HEK293 (cell line): ENCODE results near the gene DENND1A.
A peak's percentile ranks its signal among the peaks of the same experiment; 100 is the strongest.

Experiments
- CTCF ChIA-PET: fragments of 350-600 bp; formaldehyde crosslinking; extraction: SDS; loops from one replicate; lab custom pipeline; 2021; ENCODE audit warnings: antibody characterized with exemption; lab: Yijun Ruan, JAX
- POLR2A ChIA-PET: fragments of 300-600 bp; formaldehyde crosslinking; extraction: SDS; loops from one replicate; lab custom pipeline; 2020; ENCODE audit warnings: antibody characterized with exemption, inconsistent platforms; lab: Yijun Ruan, JAX
- H3K27ac ChIP-seq: fragments of 200-500 bp; sonication (Bioruptor generic); 2 replicates; pipeline ENCODE4 v1.5.1; 2014; ENCODE audit warnings: low read depth, low read length, control low read depth, inconsistent platforms; ENCODE audit errors: extremely low read depth
- H3K36me3 ChIP-seq, 2 experiments: fragments of 200-500 bp in 1 of 2; sonication (Bioruptor generic) in 1 of 2; 1 replicate in 1 of 2; 2 replicates in 1 of 2; pipeline ENCODE4 v1.5.1; 2014 to 2017; ENCODE audit warnings: inconsistent platforms in 2 of 2, low read length in 2 of 2; ENCODE audit not compliant: control insufficient read depth in 2 of 2, insufficient read depth in 1 of 2
- H3K4me1 ChIP-seq: fragments of 200-500 bp; sonication (Bioruptor generic); 2 replicates; pipeline ENCODE4 v1.5.1; 2014; ENCODE audit warnings: mild to moderate bottlenecking, low read length, inconsistent platforms; ENCODE audit not compliant: control insufficient read depth, insufficient read depth
- H3K4me3 ChIP-seq: 2 replicates; pipeline ENCODE4 v1.5.1; 2011; ENCODE audit warnings: low read depth, mild to moderate bottlenecking, control low read depth, low read length, moderate library complexity
- H3K9me3 ChIP-seq: fragments of 200-500 bp; sonication (Bioruptor generic); 2 replicates; pipeline ENCODE4 v1.5.1; 2014; ENCODE audit warnings: low read depth, low read length, inconsistent platforms; ENCODE audit not compliant: control insufficient read depth, insufficient read depth
- HOXD13 ChIP-seq: sonication (generic); formaldehyde crosslinking; IDR thresholded peaks from 2 replicates; pipeline ENCODE4 v1.8.0; 2022; ENCODE audit warnings: missing genetic modification reagents, borderline replicate concordance
- SCRT2 ChIP-seq: fragments of 450-650 bp; formaldehyde crosslinking; IDR thresholded peaks from 2 replicates; pipeline ENCODE4 v1.5.1; 2016; ENCODE audit warnings: missing biosample characterization, missing genetic modification characterization
- ZBTB20 ChIP-seq: fragments of 450-650 bp; formaldehyde crosslinking; IDR thresholded peaks from 2 replicates; pipeline ENCODE4 v1.5.1; 2016; ENCODE audit warnings: missing biosample characterization, missing genetic modification characterization
- ZFP69B ChIP-seq: fragments of 450-650 bp; formaldehyde crosslinking; IDR thresholded peaks from 2 replicates; pipeline ENCODE4 v1.5.1; 2016; ENCODE audit warnings: missing biosample characterization, missing genetic modification characterization
- ZNF10 ChIP-seq: fragments of 450-650 bp; formaldehyde crosslinking; IDR thresholded peaks from 2 replicates; pipeline ENCODE4 v1.5.1; 2017; ENCODE audit warnings: missing biosample characterization, missing genetic modification characterization
- ZNF112 ChIP-seq: fragments of 450-650 bp; formaldehyde crosslinking; IDR thresholded peaks from 2 replicates; pipeline ENCODE4 v1.5.0; 2017; ENCODE audit warnings: missing biosample characterization, missing genetic modification characterization
- ZNF146 ChIP-seq: fragments of 450-650 bp; formaldehyde crosslinking; IDR thresholded peaks from 2 replicates; pipeline ENCODE4 v1.5.1; 2016; ENCODE audit warnings: missing biosample characterization, missing genetic modification characterization
- ZNF16 ChIP-seq: fragments of 450-650 bp; formaldehyde crosslinking; IDR thresholded peaks from 2 replicates; pipeline ENCODE4 v1.5.1; 2016; ENCODE audit warnings: low read depth, missing biosample characterization, missing genetic modification characterization
- ZNF169 ChIP-seq: fragments of 450-650 bp; formaldehyde crosslinking; IDR thresholded peaks from 2 replicates; pipeline ENCODE4 v1.5.1; 2016; ENCODE audit warnings: missing biosample characterization, missing genetic modification characterization
- ZNF202 ChIP-seq: fragments of 450-650 bp; formaldehyde crosslinking; IDR thresholded peaks from 2 replicates; pipeline ENCODE4 v1.5.1; 2016; ENCODE audit warnings: missing biosample characterization, missing genetic modification characterization, borderline replicate concordance
- ZNF239 ChIP-seq: fragments of 450-650 bp; formaldehyde crosslinking; IDR thresholded peaks from 2 replicates; pipeline ENCODE4 v1.5.1; 2016; ENCODE audit warnings: missing biosample characterization, missing genetic modification characterization
- ZNF558 ChIP-seq: fragments of 450-650 bp; formaldehyde crosslinking; IDR thresholded peaks from 2 replicates; pipeline ENCODE4 v1.5.1; 2016; ENCODE audit warnings: missing biosample characterization, missing genetic modification characterization
- ZNF623 ChIP-seq: fragments of 450-650 bp; formaldehyde crosslinking; IDR thresholded peaks from 2 replicates; pipeline ENCODE4 v1.5.1; 2016; ENCODE audit warnings: missing biosample characterization, missing genetic modification characterization
- ZNF768 ChIP-seq: fragments of 450-650 bp; formaldehyde crosslinking; IDR thresholded peaks from 2 replicates; pipeline ENCODE4 v1.5.1; 2018; ENCODE audit warnings: missing biosample characterization, mild to moderate bottlenecking, missing genetic modification characterization
- ZNF776 ChIP-seq: fragments of 450-650 bp; formaldehyde crosslinking; IDR thresholded peaks from 2 replicates; pipeline ENCODE4 v1.5.0; 2017; ENCODE audit warnings: missing biosample characterization, missing genetic modification characterization, borderline replicate concordance
- ZSCAN16 ChIP-seq: fragments of 450-650 bp; formaldehyde crosslinking; IDR thresholded peaks from 2 replicates; pipeline ENCODE4 v1.5.1; 2016; ENCODE audit warnings: missing biosample characterization, missing genetic modification characterization
- TF ChIP-seq, protein P1 (sequence below): fragments of 450-650 bp; formaldehyde crosslinking; optimal IDR thresholded peaks from 2 replicates; pipeline ENCODE3; 2016; ENCODE audit warnings: missing biosample characterization, mild to moderate bottlenecking, missing genetic modification characterization
- TF ChIP-seq, protein P2 (sequence below): fragments of 450-650 bp; formaldehyde crosslinking; IDR thresholded peaks from 2 replicates; pipeline ENCODE4 v1.5.1; 2016; ENCODE audit warnings: missing biosample characterization, missing genetic modification characterization
- TF ChIP-seq, protein P3 (sequence below): fragments of 450-650 bp; formaldehyde crosslinking; IDR thresholded peaks from 2 replicates; pipeline ENCODE4 v1.5.1; 2016; ENCODE audit warnings: missing biosample characterization, missing genetic modification characterization, borderline replicate concordance

DENND1A gene

DNA sequence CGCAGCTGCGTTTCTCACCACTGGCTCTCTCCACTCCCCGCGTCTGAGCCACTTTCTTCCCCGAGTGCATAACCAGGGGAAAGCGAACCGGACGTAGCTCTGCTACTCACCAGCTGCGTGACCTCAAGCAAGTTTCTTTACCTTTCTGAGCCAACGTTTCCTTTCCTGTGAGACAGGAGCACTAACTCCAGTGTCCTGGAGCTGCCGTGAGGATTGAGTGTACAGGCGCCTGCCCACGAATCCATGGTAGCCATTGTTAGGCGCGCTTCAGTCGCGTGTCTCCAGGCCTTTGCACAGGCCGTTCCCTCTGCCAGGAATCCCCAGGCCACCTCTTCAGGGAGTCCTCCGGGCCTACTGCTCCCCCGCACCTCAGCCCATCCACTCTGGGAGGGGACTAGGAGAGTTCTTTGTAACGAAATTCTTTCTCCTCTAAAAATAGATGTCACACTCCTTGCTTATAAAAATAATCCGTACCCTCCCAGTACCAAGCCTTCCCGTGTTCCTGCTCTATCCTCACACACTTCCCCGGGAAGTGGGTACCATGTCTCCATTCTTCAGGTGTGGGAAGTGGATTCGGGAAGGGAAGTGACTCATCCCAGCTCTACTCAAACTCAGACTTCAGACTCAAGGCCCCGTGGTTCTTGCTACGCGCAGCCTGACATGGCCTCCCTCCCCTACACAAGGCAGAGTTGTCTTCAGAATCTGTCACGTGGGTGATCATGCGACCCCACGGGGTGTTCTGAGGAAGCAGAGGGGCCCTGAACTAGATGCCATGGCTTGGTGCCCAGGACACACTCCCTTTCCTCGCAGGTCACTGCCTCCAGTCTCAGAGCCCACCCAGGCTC lies 590.0 kb downstream of the DENND1A start:
- Histone ChIP-seq H3K9me3 (no peaks in the 10 kb centered on the region), H3K27ac (no peak overlapping the region), H3K4me3 (no peak overlapping the region), H3K36me3 (no peaks in the 10 kb centered on the region), H3K4me1 (no peaks in the 10 kb centered on the region)
- ChIA-PET POLR2A (no interaction called here), CTCF (interaction anchor here (0.6 to 3.0 kb wide), 4 partner anchors 8 to 1457 kb away, joined by 3 to 12 read pairs (median 8); no protein-coding TSS in a partner anchor)
- TF ChIP-seq ZNF112 (tag by site-specific recombination): no peak
- peak; percentile 84 for TF ChIP-seq SCRT2 (tag by site-specific recombination)
- peak; percentile 10; the same call in 1 of the 2 replicates for TF ChIP-seq ZNF623 (tag by site-specific recombination)

DNA sequence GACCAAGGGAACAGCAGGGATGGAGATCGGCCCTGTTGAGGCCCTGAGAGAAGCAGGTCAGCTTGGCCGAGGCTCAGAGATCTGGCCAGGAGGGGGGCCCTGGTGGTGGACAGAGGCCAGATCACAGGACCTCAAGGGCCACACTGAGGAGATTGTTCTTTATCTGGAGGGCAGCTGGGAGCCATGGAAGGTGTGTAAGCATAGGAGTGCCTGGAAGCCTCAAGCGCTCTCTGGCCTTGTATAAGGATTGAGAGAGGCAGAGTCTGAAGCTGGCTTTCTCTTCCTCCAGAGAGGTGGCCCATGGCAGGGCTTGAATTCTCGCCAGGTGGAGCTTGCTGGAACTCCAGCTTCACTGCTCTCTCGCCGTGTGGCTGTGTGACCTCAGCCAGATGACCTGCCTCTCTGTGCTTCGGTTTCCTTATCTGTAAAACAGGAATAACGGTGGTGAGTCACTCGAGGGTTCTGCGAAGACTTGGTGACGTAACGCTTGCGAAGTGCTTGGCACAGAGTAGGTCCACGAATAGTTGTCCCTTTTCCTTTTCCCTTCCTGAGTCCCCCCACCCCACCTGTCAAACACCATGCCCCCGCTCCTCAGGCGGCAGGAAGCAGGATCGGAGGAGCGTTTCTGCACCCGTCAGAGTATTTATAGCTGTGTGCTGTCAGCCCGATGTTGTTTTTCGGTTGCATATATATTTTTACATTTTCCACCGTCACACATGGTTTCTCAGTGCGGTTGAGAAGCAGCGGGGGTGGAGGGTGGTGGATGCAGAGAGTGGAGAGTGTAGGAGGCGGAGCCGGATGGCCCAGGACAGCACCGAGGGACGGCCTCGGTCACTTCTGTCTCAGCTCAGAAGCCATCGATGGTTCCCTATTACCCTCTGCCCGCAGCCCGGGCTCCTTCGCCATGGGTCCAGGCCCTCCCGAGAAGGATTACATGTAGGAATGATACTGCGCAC lies 590.9 kb downstream of the DENND1A start:
- TF ChIP-seq ZFP69B (no peak), ZNF169 (no peak), ZNF16 (tag by site-specific recombination) (peak; percentile 76), ZNF768 (tag by site-specific recombination) (peak; percentile 74; the same call in 1 of the 2 replicates)
- H3K4me3 ChIP-seq: no peak overlapping the region

DNA sequence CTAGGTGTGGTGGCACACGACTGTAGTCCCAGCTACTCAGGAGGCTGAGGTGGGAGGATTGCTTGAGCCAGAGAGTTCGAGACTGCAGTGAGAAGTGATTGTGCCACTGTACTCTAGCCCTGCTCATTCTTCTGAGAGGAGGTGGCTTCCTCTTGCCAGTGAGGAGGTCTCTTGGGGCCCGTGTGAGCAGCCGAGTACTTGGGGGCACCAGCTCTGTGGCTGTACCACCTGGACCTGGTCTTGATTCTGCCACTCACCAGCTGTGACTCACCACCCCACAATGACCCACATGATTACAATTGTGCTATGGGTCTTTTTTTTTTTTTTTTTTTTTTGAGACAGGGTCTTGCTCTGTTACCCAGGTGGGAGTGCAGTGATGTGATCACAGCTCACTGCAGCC lies 592.0 kb downstream of the DENND1A start:
- no peak overlapping the region for H3K4me3 ChIP-seq
- no peak overlapping the region for H3K27ac ChIP-seq
- no peaks in the 10 kb centered on the region for H3K36me3 ChIP-seq
- ChIA-PET CTCF (interaction anchor here (0.7 to 3.0 kb wide), 3 partner anchors 12 to 206 kb away, joined by 3 to 11 read pairs (median 3); partner anchors contain the start of gene CRB2), POLR2A (no interaction called here)
- TF ChIP-seq ZNF776 (tag by site-specific recombination) (no peak), ZNF239 (no peak), SCRT2 (tag by site-specific recombination) (no peak), ZSCAN16 (tag by site-specific recombination) (no peak), ZNF558 (tag by site-specific recombination) (no peak), ZNF623 (tag by site-specific recombination) (no peak), ZNF10 (no peak), ZNF202 (tag by site-specific recombination) (no peak), ZBTB20 (tag by site-specific recombination) (no peak), ZNF146 (no peak), HOXD13 (CRISPR knock-in tag) (no peak)
- TF ChIP-seq, protein P1, sequence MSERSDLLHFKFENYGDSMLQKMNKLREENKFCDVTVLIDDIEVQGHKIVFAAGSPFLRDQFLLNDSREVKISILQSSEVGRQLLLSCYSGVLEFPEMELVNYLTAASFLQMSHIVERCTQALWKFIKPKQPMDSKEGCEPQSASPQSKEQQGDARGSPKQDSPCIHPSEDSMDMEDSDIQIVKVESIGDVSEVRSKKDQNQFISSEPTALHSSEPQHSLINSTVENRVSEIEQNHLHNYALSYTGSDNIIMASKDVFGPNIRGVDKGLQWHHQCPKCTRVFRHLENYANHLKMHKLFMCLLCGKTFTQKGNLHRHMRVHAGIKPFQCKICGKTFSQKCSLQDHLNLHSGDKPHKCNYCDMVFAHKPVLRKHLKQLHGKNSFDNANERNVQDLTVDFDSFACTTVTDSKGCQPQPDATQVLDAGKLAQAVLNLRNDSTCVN (tag by site-specific recombination): no peak
- TF ChIP-seq, protein P2, sequence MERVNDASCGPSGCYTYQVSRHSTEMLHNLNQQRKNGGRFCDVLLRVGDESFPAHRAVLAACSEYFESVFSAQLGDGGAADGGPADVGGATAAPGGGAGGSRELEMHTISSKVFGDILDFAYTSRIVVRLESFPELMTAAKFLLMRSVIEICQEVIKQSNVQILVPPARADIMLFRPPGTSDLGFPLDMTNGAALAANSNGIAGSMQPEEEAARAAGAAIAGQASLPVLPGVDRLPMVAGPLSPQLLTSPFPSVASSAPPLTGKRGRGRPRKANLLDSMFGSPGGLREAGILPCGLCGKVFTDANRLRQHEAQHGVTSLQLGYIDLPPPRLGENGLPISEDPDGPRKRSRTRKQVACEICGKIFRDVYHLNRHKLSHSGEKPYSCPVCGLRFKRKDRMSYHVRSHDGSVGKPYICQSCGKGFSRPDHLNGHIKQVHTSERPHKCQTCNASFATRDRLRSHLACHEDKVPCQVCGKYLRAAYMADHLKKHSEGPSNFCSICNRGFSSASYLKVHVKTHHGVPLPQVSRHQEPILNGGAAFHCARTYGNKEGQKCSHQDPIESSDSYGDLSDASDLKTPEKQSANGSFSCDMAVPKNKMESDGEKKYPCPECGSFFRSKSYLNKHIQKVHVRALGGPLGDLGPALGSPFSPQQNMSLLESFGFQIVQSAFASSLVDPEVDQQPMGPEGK (tag by site-specific recombination): no peak
- TF ChIP-seq, protein P3, sequence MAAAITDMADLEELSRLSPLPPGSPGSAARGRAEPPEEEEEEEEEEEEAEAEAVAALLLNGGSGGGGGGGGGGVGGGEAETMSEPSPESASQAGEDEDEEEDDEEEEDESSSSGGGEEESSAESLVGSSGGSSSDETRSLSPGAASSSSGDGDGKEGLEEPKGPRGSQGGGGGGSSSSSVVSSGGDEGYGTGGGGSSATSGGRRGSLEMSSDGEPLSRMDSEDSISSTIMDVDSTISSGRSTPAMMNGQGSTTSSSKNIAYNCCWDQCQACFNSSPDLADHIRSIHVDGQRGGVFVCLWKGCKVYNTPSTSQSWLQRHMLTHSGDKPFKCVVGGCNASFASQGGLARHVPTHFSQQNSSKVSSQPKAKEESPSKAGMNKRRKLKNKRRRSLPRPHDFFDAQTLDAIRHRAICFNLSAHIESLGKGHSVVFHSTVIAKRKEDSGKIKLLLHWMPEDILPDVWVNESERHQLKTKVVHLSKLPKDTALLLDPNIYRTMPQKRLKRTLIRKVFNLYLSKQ: no peak
- no peaks in the 10 kb centered on the region for H3K9me3 ChIP-seq
- H3K4me1 ChIP-seq: no peaks in the 10 kb centered on the region

More for the DNA sequence above, 590.9 kb downstream of the DENND1A start:
- H3K27ac ChIP-seq: no peak overlapping the region
- H3K36me3 ChIP-seq: no peaks in the 10 kb centered on the region
- H3K4me1 ChIP-seq: no peaks in the 10 kb centered on the region
- ChIA-PET CTCF (interaction anchor here (0.6 to 3.0 kb wide), 2 partner anchors 9 to 11 kb away, joined by 3 to 11 read pairs; no protein-coding TSS in a partner anchor), POLR2A (interaction anchor here (0.5 kb wide), 1 partner anchor 1182 kb away, joined by 4 read pairs; no protein-coding TSS in a partner anchor)
- H3K9me3 ChIP-seq: no peaks in the 10 kb centered on the region
